Body of pancreas (tissue), 4 donors: ENCODE measurements around the gene KLKB1. TPM values are rescaled to one million over a fixed set of nuclear protein-coding genes. Genes with fewer than 3 reads are reported as not detected.
A peak's percentile ranks its signal among the peaks of the same experiment; 100 is the strongest.

Experiments used
- ATAC-seq: fragments of 150-250 bp; one replicate; pipeline ENCODE4 v1.9.1; 2016
- DNase-seq, 4 donors: peaks; one replicate each; pipeline ENCODE4 v3.0.0-alpha.2; 2019
- H3K27ac ChIP-seq, 4 donors: fragments of 200-600 bp; sonication (generic); 1 replicate in 3 of 4; 2 replicates in 1 of 4; pipeline versions ENCODE4 v1.5.1 to v1.6.1; 2016 to 2019; ENCODE audit warnings: mild to moderate bottlenecking in 1 of 4, mixed read lengths in 1 of 4, moderate library complexity in 1 of 4
- H3K27me3 ChIP-seq, 2 donors: fragments of 200-600 bp; sonication (generic); one replicate each; pipeline ENCODE4 v1.6.0; 2016; ENCODE audit warnings: mild to moderate bottlenecking in 1 of 2
- H3K36me3 ChIP-seq, 2 donors: fragments of 200-600 bp; sonication (generic); replicated peaks in 1 of 2; 2 replicates each; pipeline ENCODE4 v1.5.1; 2016; ENCODE audit warnings: low read depth in 2 of 2; ENCODE audit not compliant: insufficient read depth in 1 of 2
- H3K4me1 ChIP-seq: fragments of 200-600 bp; sonication (generic); one replicate; pipeline ENCODE4 v1.6.0; 2016
- H3K4me3 ChIP-seq, 2 donors: fragments of 200-600 bp; sonication (generic); 1 replicate in 1 of 2; 2 replicates in 1 of 2; pipeline ENCODE4 v1.5.1; 2016 to 2019
- H3K9me3 ChIP-seq, 3 donors: fragments of 200-600 bp; sonication (generic); 1 replicate in 2 of 3; 2 replicates in 1 of 3; pipeline ENCODE4 v1.5.1; 2016
- CTCF ChIP-seq, 7 experiments: fragments of 450-650 bp in 4 of 7; fragments of 200-600 bp in 3 of 7; sonication (generic) in 3 of 7; IDR thresholded peaks; one replicate each; pipeline ENCODE4 v1.5.1; 2016 to 2019; ENCODE audit warnings: antibody characterized with exemption in 7 of 7
- POLR2A ChIP-seq, 3 donors: fragments of 450-650 bp; IDR thresholded peaks; one replicate each; pipeline ENCODE4 v1.6.1; 2016; ENCODE audit warnings: antibody characterized with exemption in 3 of 3, mild to moderate bottlenecking in 2 of 3
- WGBS, 2 donors: methylation state at CpG; one replicate each; pipeline ENCODE4 v1.1.5; 2017; 5-methylcytosine and 5-hydroxymethylcytosine counted together
- intact Hi-C: fragments of 100-400 bp; cut with DNase I; formaldehyde crosslinking; loops from one replicate; pipeline ENCODE4 v1.15.1; 2023
- total RNA-seq, 2 donors: library from RNA; depleted of rRNA; stranded (reverse); fragments of >200 nt; gene quantifications; one replicate each; pipeline ENCODE4 v1.1.0, GENCODE V29; 2016

Gene KLKB1
- total RNA-seq, 2 donors from 2014 or later, result 2.6 to 3.1 TPM

DNA sequence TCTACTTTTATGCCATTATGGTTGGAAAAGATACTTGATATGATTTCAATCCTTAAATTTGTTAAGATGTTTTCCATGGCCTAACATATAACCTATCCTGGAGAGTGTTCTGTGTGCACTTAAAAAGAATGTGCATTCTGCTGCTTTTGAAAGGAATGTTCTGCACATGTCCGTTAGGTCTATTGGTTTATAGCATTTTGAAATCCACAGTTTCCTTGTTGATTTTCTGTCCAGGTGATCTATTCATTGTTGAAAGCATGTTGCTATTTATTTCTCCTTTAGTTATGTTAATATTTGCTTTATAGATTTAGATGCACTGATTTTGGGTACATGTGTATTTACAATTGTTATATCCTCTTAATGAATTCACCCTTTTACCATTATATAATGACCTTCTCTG, 5.7 kb upstream of the KLKB1 start:
- Histone ChIP-seq H3K36me3 (no peaks in the 10 kb centered on the region), H3K4me1 (no peaks in the 10 kb centered on the region), H3K27me3 (no peaks in the 10 kb centered on the region), H3K9me3 (peaks cover 0 to 19% (median 0%) of the 10 kb centered on the region in 3 donors), H3K27ac (no peak overlapping the region), H3K4me3 (no peak overlapping the region)
- TF ChIP-seq POLR2A (IDR thresholded peaks at IDR 0.05) (no peak), CTCF (IDR thresholded peaks at IDR 0.05) (no peak)
- intact Hi-C loops, result no loop called here
- no peak for ATAC-seq
- DNase-seq, result no peak
- 69 to 90% methylated on average over 1 of the region's 1 CpG for WGBS, 2 donors

DNA sequence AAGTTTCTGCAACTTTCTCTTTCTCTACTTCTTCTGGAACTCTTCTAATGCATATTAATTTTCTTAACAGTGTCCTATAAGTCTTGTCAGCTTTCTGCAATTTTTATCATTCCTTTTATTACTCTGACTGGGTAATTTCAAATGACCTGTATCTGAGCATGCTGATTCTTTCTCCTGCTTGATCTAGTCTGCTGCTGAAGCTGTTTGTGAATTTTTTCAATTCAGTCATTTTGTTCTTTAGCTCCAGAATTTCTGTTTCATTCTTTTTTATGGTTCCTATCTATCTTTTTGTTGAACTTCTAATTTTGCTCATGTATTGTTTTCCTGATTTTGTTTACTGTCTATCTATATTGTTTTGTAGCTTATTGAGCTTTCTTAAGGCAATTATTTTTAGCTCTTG, 1.5 kb upstream of the KLKB1 start:
- Histone ChIP-seq H3K9me3 (peaks cover 0 to 19% (median 0%) of the 10 kb centered on the region in 3 donors), H3K4me3 (no peak overlapping the region), H3K27ac (no peak overlapping the region), H3K36me3 (no peaks in the 10 kb centered on the region), H3K27me3 (no peaks in the 10 kb centered on the region), H3K4me1 (peaks cover 8% of the 10 kb centered on the region)
- DNase-seq (no peak), ATAC-seq (no peak)
- TF ChIP-seq POLR2A (IDR thresholded peaks at IDR 0.05) (no peak), CTCF (IDR thresholded peaks at IDR 0.05) (no peak)
- intact Hi-C loops, result no loop called here

GRCh38 chr4:186226521-186227189, 652 bp upstream of the KLKB1 start:
- intact Hi-C loops, result no loop called here
- no peak for TF ChIP-seq POLR2A (IDR thresholded peaks at IDR 0.05)
- TF ChIP-seq CTCF (IDR thresholded peaks at IDR 0.05), result no peak
- H3K4me3 ChIP-seq, result no peak overlapping the region
- peaks cover 8% of the 10 kb centered on the region for H3K4me1 ChIP-seq
- no peak for ATAC-seq
- H3K27me3 ChIP-seq, result no peaks in the 10 kb centered on the region
- peaks cover 0 to 19% (median 0%) of the 10 kb centered on the region in 3 donors for H3K9me3 ChIP-seq
- no peak overlapping the region for H3K27ac ChIP-seq
- H3K36me3 ChIP-seq, result no peaks in the 10 kb centered on the region
- no peak for DNase-seq
- WGBS, 2 donors, result 100% methylated on average over 2 to 3 of the region's 3 CpGs

GRCh38 chr4:186227744-186228513, 622 bp downstream of the KLKB1 start:
- TF ChIP-seq CTCF (IDR thresholded peaks at IDR 0.05), result no peak
- no peak for TF ChIP-seq POLR2A (IDR thresholded peaks at IDR 0.05)
- intact Hi-C loops, result no loop called here
- Histone ChIP-seq H3K27me3 (no peaks in the 10 kb centered on the region), H3K36me3 (no peaks in the 10 kb centered on the region), H3K27ac (peak overlapping the region in 2 of 4 donors; percentile 37 to 43), H3K4me3 (no peak overlapping the region), H3K9me3 (peaks cover 0 to 19% (median 0%) of the 10 kb centered on the region in 3 donors), H3K4me1 (peaks cover 8% of the 10 kb centered on the region)
- DNase-seq, result no peak
- peak; percentile 38 for ATAC-seq
- 12 to 16% methylated on average over 2 of the region's 2 CpGs for WGBS, 2 donors
